Tibial artery (tissue), 4 donors: Measurements from ENCODE around the gene GOLPH3L.
"Not testable (repeated sequence)": the region's sequence is repeated elsewhere in the genome, so short reads cannot be mapped to it uniquely, and the experiment has no call there.

ENCODE experiments used
- DNase-seq, 2 donors: peaks; one replicate each; pipeline ENCODE4 v3.0.0-alpha.2; 2019
- H3K27ac ChIP-seq, 2 donors: fragments of 200-600 bp; sonication (generic) in 1 of 2; 1 replicate in 1 of 2; 2 replicates in 1 of 2; pipeline ENCODE4 v1.5.1; 2018 to 2019; ENCODE audit warnings: mild to moderate bottlenecking in 1 of 2
- H3K27me3 ChIP-seq, 2 donors: fragments of 200-600 bp; sonication (generic) in 1 of 2; one replicate each; pipeline versions ENCODE4 v1.5.1 to v1.6.0; 2016 to 2019
- H3K36me3 ChIP-seq, 3 donors: fragments of 200-600 bp; sonication (generic) in 2 of 3; one replicate each; pipeline ENCODE4 v1.5.1; 2016 to 2019; ENCODE audit warnings: mild to moderate bottlenecking in 2 of 3
- H3K4me1 ChIP-seq, 4 donors: fragments of 200-600 bp; sonication (generic) in 2 of 4; 1 replicate in 3 of 4; 2 replicates in 1 of 4; pipeline ENCODE4 v1.5.1; 2016 to 2019
- H3K4me3 ChIP-seq, 2 donors: fragments of 200-600 bp; sonication (generic) in 1 of 2; 1 replicate in 1 of 2; 2 replicates in 1 of 2; pipeline ENCODE4 v1.5.1; 2018 to 2019; ENCODE audit warnings: mild to moderate bottlenecking in 2 of 2
- H3K9me3 ChIP-seq, 3 donors: fragments of 200-600 bp; sonication (generic) in 1 of 3; one replicate each; pipeline ENCODE4 v1.5.1; 2016 to 2019
- CTCF ChIP-seq, 2 experiments: fragments of 200-600 bp in 1 of 2; fragments of 450-650 bp in 1 of 2; IDR thresholded peaks; one replicate each; pipeline ENCODE4 v1.5.1; 2017 to 2019; ENCODE audit warnings: antibody characterized with exemption in 2 of 2, mild to moderate bottlenecking in 1 of 2, moderate library complexity in 1 of 2
- intact Hi-C: fragments of 100-400 bp; cut with DNase I; formaldehyde crosslinking; loops from one replicate; pipeline ENCODE4 v1.15.0; 2023; ENCODE audit warnings: low total_unique reads

The GOLPH3L gene

GRCh38 chr1:150678988-150679387, 18.0 kb downstream of the GOLPH3L start:
- no peaks in the 10 kb centered on the region for H3K4me1 ChIP-seq
- no peak for TF ChIP-seq CTCF (IDR thresholded peaks at IDR 0.05)
- no peak for DNase-seq
- no peaks in the 10 kb centered on the region for H3K27me3 ChIP-seq
- H3K27ac ChIP-seq = no peak overlapping the region
- peaks cover 5 to 39% (median 9%) of the 10 kb centered on the region in 3 donors for H3K36me3 ChIP-seq
- intact Hi-C loops = no loop called here
- H3K4me3 ChIP-seq = no peak overlapping the region
- no peaks in the 10 kb centered on the region for H3K9me3 ChIP-seq

- no peak overlapping the region for H3K4me3 ChIP-seq
- no peak overlapping the region for H3K27ac ChIP-seq
- TF ChIP-seq CTCF (IDR thresholded peaks at IDR 0.05) = no peak
- peaks cover 5 to 15% (median 8%) of the 10 kb centered on the region in 3 donors for H3K36me3 ChIP-seq
- intact Hi-C loops = no loop called here
- DNase-seq = no peak
- H3K4me1 ChIP-seq = no peaks in the 10 kb centered on the region
- no peaks in the 10 kb centered on the region for H3K27me3 ChIP-seq
- H3K9me3 ChIP-seq = no peaks in the 10 kb centered on the region
These were observed 22.1 kb downstream of the GOLPH3L start for GRCh38 chr1:150674881-150675280.

GRCh38 chr1:150663321-150663720, 33.6 kb downstream of the GOLPH3L start:
- DNase-seq = no peak
- Histone ChIP-seq H3K36me3 (peaks cover 21 to 51% (median 45%) of the 10 kb centered on the region in 3 donors), H3K27me3 (no peaks in the 10 kb centered on the region), H3K27ac (no peak overlapping the region), H3K9me3 (no peaks in the 10 kb centered on the region), H3K4me1 (no peaks in the 10 kb centered on the region), H3K4me3 (no peak overlapping the region)
- intact Hi-C loops = no loop called here
- TF ChIP-seq CTCF (IDR thresholded peaks at IDR 0.05) = no peak

GRCh38 chr1:150662811-150663210, 34.1 kb downstream of the GOLPH3L start:
- Histone ChIP-seq H3K4me1 (no peaks in the 10 kb centered on the region), H3K36me3 (peaks cover 21 to 51% (median 50%) of the 10 kb centered on the region in 3 donors), H3K27me3 (no peaks in the 10 kb centered on the region), H3K27ac (no peak overlapping the region), H3K4me3 (no peak overlapping the region), H3K9me3 (no peaks in the 10 kb centered on the region)
- intact Hi-C loops = no loop called here
- DNase-seq = no peak
- no peak for TF ChIP-seq CTCF (IDR thresholded peaks at IDR 0.05)

- H3K4me3 ChIP-seq = no peak overlapping the region
- no peaks in the 10 kb centered on the region for H3K9me3 ChIP-seq
- intact Hi-C loops = no loop called here
- H3K27ac ChIP-seq = no peak overlapping the region
- H3K27me3 ChIP-seq = no peaks in the 10 kb centered on the region
- H3K4me1 ChIP-seq = no peaks in the 10 kb centered on the region
- peaks cover 21 to 53% (median 51%) of the 10 kb centered on the region in 3 donors for H3K36me3 ChIP-seq
- DNase-seq = no peak
- no peak for TF ChIP-seq CTCF (IDR thresholded peaks at IDR 0.05)
These were observed 35.8 kb downstream of the GOLPH3L start for GRCh38 chr1:150661156-150661555.

GRCh38 chr1:150660584-150660983, 36.4 kb downstream of the GOLPH3L start:
- intact Hi-C loops = no loop called here
- Histone ChIP-seq H3K4me3 (no peak overlapping the region), H3K27me3 (no peaks in the 10 kb centered on the region), H3K9me3 (no peaks in the 10 kb centered on the region), H3K36me3 (peaks cover 21 to 53% (median 51%) of the 10 kb centered on the region in 3 donors), H3K4me1 (no peaks in the 10 kb centered on the region), H3K27ac (no peak overlapping the region)
- no peak for TF ChIP-seq CTCF (IDR thresholded peaks at IDR 0.05)
- no peak for DNase-seq

GRCh38 chr1:150657064-150657463, 39.9 kb downstream of the GOLPH3L start:
- intact Hi-C loops, DNase-seq, H3K27me3 ChIP-seq, H3K27ac ChIP-seq, H3K4me1 ChIP-seq, H3K9me3 ChIP-seq, H3K4me3 ChIP-seq: not testable (repeated sequence)
- peaks cover 21 to 56% (median 39%) of the 10 kb centered on the region in 3 donors for H3K36me3 ChIP-seq

GRCh38 chr1:150654635-150655034, 42.3 kb downstream of the GOLPH3L start:
- intact Hi-C loops, H3K27me3 ChIP-seq, H3K4me3 ChIP-seq, H3K9me3 ChIP-seq, H3K4me1 ChIP-seq, H3K27ac ChIP-seq, DNase-seq: not testable (repeated sequence)
- H3K36me3 ChIP-seq = peaks cover 5 to 44% (median 19%) of the 10 kb centered on the region in 3 donors
